Thymus (tissue), 11 donors: ENCODE measurements around the gene EFCAB14. TPM values are rescaled to one million over a fixed set of nuclear protein-coding genes. Genes with fewer than 3 reads are reported as not detected.

ENCODE experiments used
- DNase-seq, 9 donors: peaks; one replicate each; pipeline ENCODE4 v3.0.0-alpha.2; 2013; ENCODE audit warnings: low spot score in 9 of 9, low read depth in 6 of 9, missing footprints in 1 of 9
- H3K27ac ChIP-seq, 2 donors: one replicate each; pipeline ENCODE4 v1.5.1; 2013; ENCODE audit warnings: control low read depth in 1 of 2, low read depth in 1 of 2, low read length in 1 of 2, mild to moderate bottlenecking in 1 of 2, moderate library complexity in 1 of 2
- H3K27me3 ChIP-seq, 2 donors: one replicate each; pipeline ENCODE4 v1.5.1; 2013; ENCODE audit warnings: low read length in 1 of 2; ENCODE audit not compliant: control insufficient read depth in 2 of 2, insufficient read depth in 1 of 2
- H3K36me3 ChIP-seq, 2 donors: one replicate each; pipeline ENCODE4 v1.5.1; 2013; ENCODE audit warnings: low read length in 1 of 2, mild to moderate bottlenecking in 1 of 2, moderate library complexity in 1 of 2; ENCODE audit not compliant: control insufficient read depth in 2 of 2, insufficient read depth in 2 of 2
- H3K4me1 ChIP-seq, 2 donors: one replicate each; pipeline ENCODE4 v1.5.1; 2013; ENCODE audit warnings: low read length in 2 of 2; ENCODE audit not compliant: control insufficient read depth in 2 of 2, insufficient read depth in 2 of 2
- H3K4me3 ChIP-seq, 2 donors: one replicate each; pipeline ENCODE4 v1.5.1; 2013; ENCODE audit warnings: low read length in 2 of 2, control low read depth in 1 of 2, mild to moderate bottlenecking in 1 of 2
- H3K9me3 ChIP-seq, 2 donors: one replicate each; pipeline ENCODE4 v1.5.1; 2013; ENCODE audit warnings: low read length in 1 of 2, mild to moderate bottlenecking in 1 of 2; ENCODE audit not compliant: control insufficient read depth in 2 of 2, insufficient read depth in 1 of 2
- WGBS: extraction: QIAGEN DNeasy Blood & Tissue Kit; methylation state at CpG from one replicate; pipeline ENCODE4 v1.1.7; 2013; 5-methylcytosine and 5-hydroxymethylcytosine counted together
- polyA plus RNA-seq: library from polyadenylated mRNA; stranded (reverse); fragments of 200-250 nt; gene quantifications from one replicate; pipeline ENCODE4 v1.2.3, GENCODE V29; 2013
- total RNA-seq: library from RNA; stranded (reverse); fragments of 120-200 nt; gene quantifications from one replicate; pipeline ENCODE4 v1.2.4, GENCODE V29; 2013
- donor health status: healthy.

Gene EFCAB14
- total and polyA plus RNA-seq, 2 donors: 30.6 to 63.6 TPM

DNA sequence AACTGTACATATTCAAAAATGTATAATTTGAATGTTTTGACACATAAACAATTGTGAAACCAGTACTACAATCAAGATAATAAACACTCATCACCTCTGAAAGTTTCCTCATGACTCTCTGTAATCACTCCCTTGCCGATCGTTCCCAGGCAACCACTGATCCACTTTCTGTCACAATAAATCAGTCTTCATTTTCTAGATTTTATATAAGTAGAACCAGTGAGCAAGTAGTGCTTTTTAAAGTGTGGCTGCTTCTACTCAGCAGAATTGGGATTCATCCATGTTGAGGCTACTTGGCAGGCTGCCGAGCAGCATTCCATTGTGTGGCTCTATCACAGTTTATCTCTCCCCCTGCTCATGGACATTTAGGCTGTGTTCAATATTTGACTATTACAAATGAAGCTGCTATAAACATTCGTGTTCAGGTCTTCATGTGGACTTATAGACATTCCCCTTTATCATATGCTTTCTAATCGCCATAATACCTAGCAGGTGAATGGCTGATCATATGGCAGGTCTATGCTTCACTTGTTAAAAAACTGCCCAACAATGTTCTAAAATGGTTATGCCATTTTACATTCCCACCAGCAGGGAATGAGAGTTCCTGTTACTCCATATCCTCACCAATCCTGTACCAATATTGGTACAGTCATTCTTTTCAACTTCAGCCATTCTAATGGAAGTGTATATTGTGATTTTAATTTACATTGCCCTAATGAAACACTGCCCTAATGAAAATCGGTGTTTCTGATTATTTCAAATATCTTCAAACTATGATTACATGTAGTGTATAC is 26.7 kb downstream of the EFCAB14 start:
- H3K27me3 ChIP-seq: no peaks in the 10 kb centered on the region
- no peaks in the 10 kb centered on the region for H3K9me3 ChIP-seq
- H3K4me1 ChIP-seq: peaks cover 34 to 54% of the 10 kb centered on the region in 2 donors
- 97% methylated on average over 6 of the region's 6 CpGs for WGBS
- no peak overlapping the region for H3K4me3 ChIP-seq
- peaks cover 27 to 73% of the 10 kb centered on the region in 2 donors for H3K36me3 ChIP-seq
- no peak overlapping the region for H3K27ac ChIP-seq
- DNase-seq: no peak

- Histone ChIP-seq H3K9me3 (no peaks in the 10 kb centered on the region), H3K27ac (peak overlapping the region in 1 of 2 donors; percentile 91), H3K4me1 (peaks cover 37 to 61% of the 10 kb centered on the region in 2 donors), H3K36me3 (peaks cover 22 to 74% of the 10 kb centered on the region in 2 donors), H3K27me3 (no peaks in the 10 kb centered on the region), H3K4me3 (no peak overlapping the region)
- no peak for DNase-seq
- WGBS: 56% methylated on average over 2 of the region's 2 CpGs
Measured at GRCh38 chr1:46690931-46691421, 27.9 kb downstream of the EFCAB14 start.

GRCh38 chr1:46689897-46690296 is 29.0 kb downstream of the EFCAB14 start:
- Histone ChIP-seq H3K27me3 (no peaks in the 10 kb centered on the region), H3K4me3 (no peak overlapping the region), H3K36me3 (peaks cover 14 to 73% of the 10 kb centered on the region in 2 donors), H3K9me3 (no peaks in the 10 kb centered on the region), H3K27ac (peak overlapping the region; percentile 64 to 91), H3K4me1 (peaks cover 37 to 64% of the 10 kb centered on the region in 2 donors)
- WGBS: 88% methylated on average over 1 of the region's 1 CpG
- DNase-seq: no peak

- WGBS: 8% methylated on average over 2 of the region's 2 CpGs
- DNase-seq: peak in 6 of 9 donors; percentile 64 to 86 (median 74)
- Histone ChIP-seq H3K27me3 (no peaks in the 10 kb centered on the region), H3K4me1 (peaks cover 37 to 67% of the 10 kb centered on the region in 2 donors), H3K36me3 (peaks cover 19 to 78% of the 10 kb centered on the region in 2 donors), H3K9me3 (no peaks in the 10 kb centered on the region), H3K27ac (peak overlapping the region; percentile 64 to 91), H3K4me3 (peak overlapping the region in 1 of 2 donors; percentile 11)
Measured at GRCh38 chr1:46689356-46689755, 29.6 kb downstream of the EFCAB14 start.

- Histone ChIP-seq H3K27me3 (no peaks in the 10 kb centered on the region), H3K27ac (peak overlapping the region; percentile 61 to 91), H3K36me3 (peaks cover 28 to 86% of the 10 kb centered on the region in 2 donors), H3K9me3 (no peaks in the 10 kb centered on the region), H3K4me1 (peaks cover 37 to 64% of the 10 kb centered on the region in 2 donors), H3K4me3 (no peak overlapping the region)
- WGBS: 71% methylated on average over 9 of the region's 9 CpGs
- DNase-seq: peak in 1 of 9 donors; percentile 37
Measured at GRCh38 chr1:46687921-46688509, 30.9 kb downstream of the EFCAB14 start.

DNA sequence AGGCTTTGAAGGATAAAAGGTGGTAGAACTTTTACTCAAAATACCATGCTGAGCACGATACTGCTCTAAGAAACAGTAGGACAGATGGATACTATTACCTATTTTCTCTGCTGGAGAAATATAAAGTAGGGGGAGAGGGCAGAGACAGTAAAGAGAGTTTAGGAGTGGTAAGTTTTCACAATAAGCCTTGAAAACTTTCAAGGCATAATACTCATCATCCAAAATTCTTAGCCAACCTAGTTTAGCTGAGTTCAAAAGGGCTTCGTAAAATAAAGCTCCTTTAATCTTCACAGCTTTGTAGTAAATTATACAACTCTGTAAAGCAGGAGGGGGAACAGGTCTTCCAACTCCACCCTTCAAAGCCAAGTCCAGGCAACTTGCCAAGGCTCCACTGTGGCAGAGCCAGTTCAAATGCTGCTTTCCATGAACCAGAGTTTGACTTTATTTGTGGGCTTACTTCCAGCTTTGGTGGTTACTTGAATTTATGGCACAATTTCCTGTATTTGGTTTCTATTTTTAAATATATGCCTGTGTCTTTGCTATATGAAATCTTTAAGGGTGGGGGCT is 31.7 kb downstream of the EFCAB14 start:
- peak overlapping the region; percentile 61 to 91 for H3K27ac ChIP-seq

DNA sequence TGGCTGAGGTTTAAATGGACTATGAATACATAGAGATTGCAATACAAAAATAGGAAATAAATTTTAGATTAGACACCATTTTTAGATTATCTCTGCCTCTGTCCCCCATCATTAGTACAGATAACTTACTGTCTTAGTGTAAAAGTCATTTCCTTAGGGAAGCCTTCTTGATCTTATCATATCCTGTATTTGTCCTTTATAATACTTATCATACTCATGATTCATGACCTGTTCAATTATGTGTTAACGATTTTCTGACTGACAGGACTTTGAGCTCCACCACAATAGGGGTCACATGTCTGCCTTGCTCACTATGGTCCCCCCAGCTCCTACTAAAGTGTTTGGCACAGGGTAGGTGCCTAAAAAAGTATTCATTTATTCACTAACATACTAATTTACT is 32.7 kb downstream of the EFCAB14 start:
- Histone ChIP-seq H3K27ac (peak overlapping the region; percentile 34 to 91), H3K4me1 (peaks cover 36 to 53% of the 10 kb centered on the region in 2 donors)
- 15% methylated on average over 1 of the region's 1 CpG for whole genome bisulfite sequencing

More for the DNA sequence above, 31.7 kb downstream of the EFCAB14 start:
- H3K27me3 ChIP-seq: no peaks in the 10 kb centered on the region
- peaks cover 29 to 83% of the 10 kb centered on the region in 2 donors for H3K36me3 ChIP-seq
- H3K4me3 ChIP-seq: peak overlapping the region; percentile 1
- 12% methylated on average over 2 of the region's 2 CpGs for WGBS
- peaks cover 37 to 60% of the 10 kb centered on the region in 2 donors for H3K4me1 ChIP-seq
- DNase-seq: peak in 1 of 9 donors; percentile 57
- H3K9me3 ChIP-seq: no peaks in the 10 kb centered on the region

GRCh38 chr1:46684670-46685069 is 34.2 kb downstream of the EFCAB14 start:
- Histone ChIP-seq H3K4me3 (no peak overlapping the region), H3K4me1 (peaks cover 25 to 38% of the 10 kb centered on the region in 2 donors), H3K27me3 (no peaks in the 10 kb centered on the region), H3K27ac (peak overlapping the region in 1 of 2 donors; percentile 60), H3K36me3 (peaks cover 35 to 82% of the 10 kb centered on the region in 2 donors), H3K9me3 (no peaks in the 10 kb centered on the region)
- 83% methylated on average over 2 of the region's 2 CpGs for WGBS
- no peak for DNase-seq

More for the DNA sequence above, 32.7 kb downstream of the EFCAB14 start:
- Histone ChIP-seq H3K9me3 (no peaks in the 10 kb centered on the region), H3K4me3 (no peak overlapping the region), H3K36me3 (peaks cover 35 to 84% of the 10 kb centered on the region in 2 donors), H3K27me3 (no peaks in the 10 kb centered on the region)
- no peak for DNase-seq
